BJ (cell line): ENCODE measurements around the gene KIFAP3. TPM values are rescaled to one million over a fixed set of nuclear protein-coding genes. Genes with fewer than 3 reads are reported as not detected.

Source experiments
- CTCF ChIA-PET: fragments of 350-600 bp; formaldehyde crosslinking; extraction: SDS; loops from one replicate; lab custom pipeline; 2021; ENCODE audit warnings: antibody characterized with exemption, inconsistent platforms; lab: Yijun Ruan, JAX
- POLR2A ChIA-PET: fragments of 300-600 bp; sonication (Branson Sonifier 250); formaldehyde crosslinking; extraction: SDS; loops from one replicate; lab custom pipeline; 2021; ENCODE audit warnings: antibody characterized with exemption; lab: Charles Lee
- DNase-seq: peaks from one replicate; pipeline ENCODE4 v3.0.0-alpha.2; 2011; ENCODE audit warnings: low read depth
- H3K27me3 ChIP-seq: 2 replicates; pipeline ENCODE4 v1.6.0; 2011; ENCODE audit warnings: low read length; ENCODE audit not compliant: control insufficient read depth, insufficient read depth
- H3K36me3 ChIP-seq: 2 replicates; pipeline ENCODE4 v1.5.1; 2011; ENCODE audit warnings: low read length; ENCODE audit not compliant: control insufficient read depth, insufficient read depth
- H3K4me3 ChIP-seq: 2 replicates; pipeline ENCODE4 v1.5.1; 2011; ENCODE audit warnings: low read depth, mild to moderate bottlenecking, control low read depth, low read length
- CTCF ChIP-seq: IDR thresholded peaks from 2 replicates; pipeline ENCODE4 v1.5.1; 2011; ENCODE audit warnings: low read depth, mild to moderate bottlenecking, control low read depth, inconsistent platforms, low read length, moderate library complexity; ENCODE audit not compliant: insufficient read depth
- polyA plus RNA-seq: library from polyadenylated mRNA; depleted of rRNA; stranded (reverse); fragments of >200 nt; gene quantifications from 2 replicates; pipeline ENCODE4 v1.2.3, GENCODE V29; 2011

The KIFAP3 gene
- polyA plus RNA-seq, 1 experiment, result 6.1 TPM

- Histone ChIP-seq H3K36me3 (no peaks in the 10 kb centered on the region), H3K27me3 (no peaks in the 10 kb centered on the region; the same call in 1 of the 2 replicates), H3K4me3 (no peak overlapping the region)
- ChIA-PET CTCF (no interaction called here), POLR2A (no interaction called here)
- TF ChIP-seq CTCF, result no peak
- DNase-seq, result no peak
Measured at GRCh38 chr1:169891539-169891885, 183.0 kb downstream of the KIFAP3 start.

- TF ChIP-seq CTCF, result no peak
- Histone ChIP-seq H3K36me3 (no peaks in the 10 kb centered on the region), H3K27me3 (no peaks in the 10 kb centered on the region), H3K4me3 (no peak overlapping the region)
- ChIA-PET POLR2A (no interaction called here), CTCF (no interaction called here)
- DNase-seq, result no peak
Measured at GRCh38 chr1:169890761-169891538, 183.5 kb downstream of the KIFAP3 start.

- H3K27me3 ChIP-seq, result no peaks in the 10 kb centered on the region
- DNase-seq, result no peak
- H3K36me3 ChIP-seq, result no peaks in the 10 kb centered on the region
- CTCF ChIA-PET, result no interaction called here
- POLR2A ChIA-PET, result no interaction called here
- no peak overlapping the region for H3K4me3 ChIP-seq
- TF ChIP-seq CTCF, result no peak
Measured at GRCh38 chr1:169889871-169890270, 184.6 kb downstream of the KIFAP3 start.

- Histone ChIP-seq H3K36me3 (no peaks in the 10 kb centered on the region), H3K4me3 (no peak overlapping the region), H3K27me3 (no peaks in the 10 kb centered on the region)
- ChIA-PET POLR2A (no interaction called here), CTCF (interaction anchor here (0.7 kb wide), 1 partner anchor 160 kb away, joined by 3 read pairs; no protein-coding TSS in a partner anchor)
- DNase-seq, result no peak
- TF ChIP-seq CTCF, result no peak
Measured at GRCh38 chr1:169886931-169887330, 187.6 kb downstream of the KIFAP3 start.

GRCh38 chr1:169886422-169886821 lies 188.1 kb downstream of the KIFAP3 start:
- no peak for TF ChIP-seq CTCF
- DNase-seq, result no peak
- Histone ChIP-seq H3K4me3 (no peak overlapping the region), H3K36me3 (no peaks in the 10 kb centered on the region), H3K27me3 (no peaks in the 10 kb centered on the region)
- ChIA-PET CTCF (interaction anchor here (0.6 kb wide), 1 partner anchor 803 kb away, joined by 4 read pairs; no protein-coding TSS in a partner anchor), POLR2A (no interaction called here)
